Measurements from ENCODE around the gene TMEM63C.

TMEM63C gene

GRCh38 chr14:77253333-77254190 is 72.0 kb downstream of the TMEM63C start:
- no peak for DNase-seq (ENCODE audit: low read depth)

- DNase-seq (ENCODE audit: low read depth) = no peak
These were observed 75.1 kb downstream of the TMEM63C start for GRCh38 chr14:77256694-77257093.

- DNase-seq (ENCODE audit: low read depth) = no peak
These were observed 76.1 kb downstream of the TMEM63C start for GRCh38 chr14:77257700-77258099.

- no peak for DNase-seq (ENCODE audit: low read depth)
These were observed 77.0 kb downstream of the TMEM63C start for GRCh38 chr14:77258566-77258965.

- no peak for DNase-seq (ENCODE audit: low read depth)
These were observed 77.6 kb downstream of the TMEM63C start for GRCh38 chr14:77259025-77259715.

- no peak for DNase-seq (ENCODE audit: low read depth)
These were observed 78.6 kb downstream of the TMEM63C start for GRCh38 chr14:77260199-77260598.

- DNase-seq (ENCODE audit: low read depth) = no peak
These were observed 79.0 kb downstream of the TMEM63C start for GRCh38 chr14:77260631-77261030.

- DNase-seq (ENCODE audit: low read depth) = no peak
These were observed 83.0 kb downstream of the TMEM63C start for GRCh38 chr14:77264466-77265186.

- no peak for DNase-seq (ENCODE audit: low read depth)
These were observed 83.6 kb downstream of the TMEM63C start for GRCh38 chr14:77265187-77265515.

GRCh38 chr14:77265561-77266335 is 84.2 kb downstream of the TMEM63C start:
- DNase-seq (ENCODE audit: low read depth) = no peak

GRCh38 chr14:77266336-77266735 is 84.7 kb downstream of the TMEM63C start:
- no peak for DNase-seq (ENCODE audit: low read depth)

GRCh38 chr14:77267937-77268699 is 86.5 kb downstream of the TMEM63C start:
- DNase-seq (ENCODE audit: low read depth) = no peak

GRCh38 chr14:77268989-77269600 is 87.5 kb downstream of the TMEM63C start:
- no peak for DNase-seq (ENCODE audit: low read depth)

GRCh38 chr14:77270361-77271112 is 88.9 kb downstream of the TMEM63C start:
- DNase-seq (ENCODE audit: low read depth) = no peak

GRCh38 chr14:77271113-77271710 is 89.6 kb downstream of the TMEM63C start, which contains the start of gene NGB:
Gene NGB (minus strand): TSS chr14:77271206. CDS start chr14:77270937, 269 bp downstream.
- DNase-seq (ENCODE audit: low read depth) = no peak

- DNase-seq (ENCODE audit: low read depth) = no peak
These were observed 90.7 kb downstream of the TMEM63C start for GRCh38 chr14:77272261-77272660.

- no peak for DNase-seq (ENCODE audit: low read depth)
These were observed 92.2 kb downstream of the TMEM63C start for GRCh38 chr14:77273796-77274195.

GRCh38 chr14:77275041-77275580 is 93.5 kb downstream of the TMEM63C start:
- no peak for DNase-seq (ENCODE audit: low read depth)

- no peak for DNase-seq (ENCODE audit: low read depth)
These were observed 94.0 kb downstream of the TMEM63C start for GRCh38 chr14:77275601-77276017.

All from stimulated activated CD8-positive, alpha-beta memory T cell treated with anti-CD3 and anti-CD28 coated beads, Interleukin-4, amount 100 ng/mL, for 24 hours (primary cell).